ENCODE data around the gene NEU2. TPM values are rescaled to one million over a fixed set of nuclear protein-coding genes. Genes with fewer than 3 reads are reported as not detected.

Gene NEU2
- total and polyA plus RNA-seq, 2 of the 4 experiments (the other 2 are of a cell fraction), result not detected

DNA sequence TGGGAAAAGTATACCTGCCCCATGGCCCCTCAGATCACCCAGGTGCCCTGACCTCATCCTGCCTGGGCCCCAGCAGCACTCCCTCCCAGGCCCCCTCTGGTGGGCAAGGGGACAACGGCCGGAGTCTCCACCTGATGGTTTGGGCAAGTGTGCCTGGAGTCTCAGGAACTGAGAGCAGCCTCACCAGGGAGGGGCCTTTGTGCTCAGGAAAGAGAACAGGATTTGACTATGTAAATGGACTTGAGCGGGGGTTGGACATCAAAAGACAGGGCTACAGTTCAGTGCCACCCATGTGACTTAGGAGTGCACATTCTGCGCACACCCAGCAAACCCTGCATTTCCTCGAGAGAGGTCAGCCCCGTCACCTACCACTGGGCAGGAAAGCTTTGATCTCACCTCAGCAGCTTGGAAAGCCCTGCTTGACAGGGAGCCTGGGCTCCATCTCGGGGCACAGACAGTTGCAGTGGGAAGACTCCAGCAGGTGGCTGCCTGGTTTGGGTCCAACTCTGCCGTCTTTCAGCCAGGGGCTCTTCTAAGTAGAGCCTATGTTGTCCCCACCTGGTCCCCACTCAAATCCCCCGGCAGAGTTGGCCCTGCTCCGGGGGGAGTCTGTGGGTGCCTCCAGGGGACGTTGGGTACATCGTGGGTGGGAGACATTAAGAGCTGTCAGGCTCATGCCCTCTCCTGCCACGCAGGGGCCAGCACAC lies 30.9 kb downstream of the NEU2 start:
- in situ Hi-C loops (cut with MboI; ENCODE audit: low sequenced_read_pairs) (no loop called here), intact Hi-C loops (cut with micrococcal nuclease) (no loop called here), dilution Hi-C loops (cut with HindIII; ENCODE audit: low sequenced_read_pairs, unreplicated experiment) (no loop called here)
- Histone ChIP-seq H2BK5ac (ENCODE audit: low read depth, low read length, poor library complexity, severe bottlenecking) (no peak overlapping the region), H2BK15ac (ENCODE audit: low read depth, low read length) (no peak overlapping the region), H3K14ac (replicated peaks; ENCODE audit: low read depth, low read length) (no peak overlapping the region), H2AK9ac (replicated peaks; ENCODE audit: low read depth, low read length, poor library complexity) (no peak overlapping the region), H3K4me3 (ENCODE audit: insufficient read depth, low read depth, low read length) (no peak overlapping the region), H3K4me1 (ENCODE audit: control insufficient read depth, insufficient read depth, low read length) (peaks cover 4% of the 10 kb centered on the region; the same call in 1 of the 2 replicates), H4K5ac (ENCODE audit: low read depth, low read length) (no peak overlapping the region), H3K56ac (ENCODE audit: extremely low read depth, insufficient read depth, low read length) (no peak overlapping the region), H2AK5ac (ENCODE audit: low read depth, low read length) (no peak overlapping the region), H3K27ac (ENCODE audit: insufficient read depth, low read length) (no peak overlapping the region), H4K8ac (ENCODE audit: low read depth in 2 of 2, low read length in 2 of 2) (no peak overlapping the region), H2AFZ (replicated peaks; ENCODE audit: low read length, poor library complexity) (no peak overlapping the region), H3K27me3 (ENCODE audit: control insufficient read depth, insufficient read depth, low read length) (no peaks in the 10 kb centered on the region; the same call in 1 of the 2 replicates), H4K91ac (ENCODE audit: insufficient read depth, low read depth, low read length) (no peak overlapping the region), H4K20me1 (ENCODE audit: insufficient read depth, low read length) (no peaks in the 10 kb centered on the region), H3K4ac (ENCODE audit: low read depth, low read length) (no peak overlapping the region), H3K9me3 (ENCODE audit: control insufficient read depth, insufficient read depth, low read length) (no peaks in the 10 kb centered on the region), H2BK120ac (ENCODE audit: low read depth, low read length) (no peak overlapping the region), H3K9me1 (ENCODE audit: insufficient read depth, low read length) (no peaks in the 10 kb centered on the region), H3K9ac (ENCODE audit: low read depth, low read length) (no peak overlapping the region), H3K36me3 (ENCODE audit: control insufficient read depth, insufficient read depth, low read length) (no peaks in the 10 kb centered on the region), H3K4me2 (ENCODE audit: low read depth, low read length) (no peak overlapping the region), H3K23ac (ENCODE audit: low read depth, low read length) (no peak overlapping the region), H3K18ac (ENCODE audit: low read depth, low read length) (no peak overlapping the region), H3K79me1 (ENCODE audit: low read depth in 1 of 2, low read length in 2 of 2) (no peaks in the 10 kb centered on the region), H2BK20ac (ENCODE audit: low read depth, low read length) (no peak overlapping the region)
- no TSS peak for BruUV-seq (replicated peaks)
- ChIA-PET CTCF (interaction anchor here (0.6 kb wide), 1 partner anchor 41 kb away, joined by 3 read pairs; no protein-coding TSS in a partner anchor), POLR2A (ENCODE audit: unreplicated experiment) (no interaction called here)
- DNase-seq (no peak), ATAC-seq (ENCODE audit: low read depth) (no peak)
- TF ChIP-seq, protein P1, sequence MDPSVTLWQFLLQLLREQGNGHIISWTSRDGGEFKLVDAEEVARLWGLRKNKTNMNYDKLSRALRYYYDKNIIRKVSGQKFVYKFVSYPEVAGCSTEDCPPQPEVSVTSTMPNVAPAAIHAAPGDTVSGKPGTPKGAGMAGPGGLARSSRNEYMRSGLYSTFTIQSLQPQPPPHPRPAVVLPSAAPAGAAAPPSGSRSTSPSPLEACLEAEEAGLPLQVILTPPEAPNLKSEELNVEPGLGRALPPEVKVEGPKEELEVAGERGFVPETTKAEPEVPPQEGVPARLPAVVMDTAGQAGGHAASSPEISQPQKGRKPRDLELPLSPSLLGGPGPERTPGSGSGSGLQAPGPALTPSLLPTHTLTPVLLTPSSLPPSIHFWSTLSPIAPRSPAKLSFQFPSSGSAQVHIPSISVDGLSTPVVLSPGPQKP (IDR thresholded peaks at IDR 0.05; ENCODE audit: borderline replicate concordance, low read depth, low read length), result no peak
- no peak for TF ChIP-seq FOS (IDR thresholded peaks at IDR 0.05; ENCODE audit: low read depth, low read length)
- TF ChIP-seq CEBPB (IDR thresholded peaks at IDR 0.05; ENCODE audit: low read depth, low read length), result no peak
- TF ChIP-seq BHLHE40 (IDR thresholded peaks at IDR 0.05; ENCODE audit: low read depth, low read length), result no peak
- TF ChIP-seq RCOR1 (IDR thresholded peaks at IDR 0.05; ENCODE audit: insufficient replicate concordance, low read length), result no peak
- TF ChIP-seq CHD1 (IDR thresholded peaks at IDR 0.05; ENCODE audit: low read depth, low read length), result no peak
- TF ChIP-seq RFX5 (IDR thresholded peaks at IDR 0.05; ENCODE audit: low read depth, low read length), result no peak
- no peak for TF ChIP-seq POLR2A (IDR thresholded peaks at IDR 0.05; ENCODE audit: low read depth, low read length)
- TF ChIP-seq, protein P2, sequence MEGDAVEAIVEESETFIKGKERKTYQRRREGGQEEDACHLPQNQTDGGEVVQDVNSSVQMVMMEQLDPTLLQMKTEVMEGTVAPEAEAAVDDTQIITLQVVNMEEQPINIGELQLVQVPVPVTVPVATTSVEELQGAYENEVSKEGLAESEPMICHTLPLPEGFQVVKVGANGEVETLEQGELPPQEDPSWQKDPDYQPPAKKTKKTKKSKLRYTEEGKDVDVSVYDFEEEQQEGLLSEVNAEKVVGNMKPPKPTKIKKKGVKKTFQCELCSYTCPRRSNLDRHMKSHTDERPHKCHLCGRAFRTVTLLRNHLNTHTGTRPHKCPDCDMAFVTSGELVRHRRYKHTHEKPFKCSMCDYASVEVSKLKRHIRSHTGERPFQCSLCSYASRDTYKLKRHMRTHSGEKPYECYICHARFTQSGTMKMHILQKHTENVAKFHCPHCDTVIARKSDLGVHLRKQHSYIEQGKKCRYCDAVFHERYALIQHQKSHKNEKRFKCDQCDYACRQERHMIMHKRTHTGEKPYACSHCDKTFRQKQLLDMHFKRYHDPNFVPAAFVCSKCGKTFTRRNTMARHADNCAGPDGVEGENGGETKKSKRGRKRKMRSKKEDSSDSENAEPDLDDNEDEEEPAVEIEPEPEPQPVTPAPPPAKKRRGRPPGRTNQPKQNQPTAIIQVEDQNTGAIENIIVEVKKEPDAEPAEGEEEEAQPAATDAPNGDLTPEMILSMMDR (conservative IDR thresholded peaks at IDR 0.05; ENCODE audit: low read depth, low read length), result no peak
- no peak for TF ChIP-seq MXI1 (IDR thresholded peaks at IDR 0.05; ENCODE audit: borderline replicate concordance, low read depth, low read length)
- TF ChIP-seq MAZ (IDR thresholded peaks at IDR 0.05; ENCODE audit: borderline replicate concordance, low read depth, low read length), result no peak
- TF ChIP-seq RAD21 (IDR thresholded peaks at IDR 0.05; ENCODE audit: low read length), result no peak
- TF ChIP-seq MAFK (IDR thresholded peaks at IDR 0.05; ENCODE audit: low read depth, low read length), result no peak
- TF ChIP-seq, protein P3, sequence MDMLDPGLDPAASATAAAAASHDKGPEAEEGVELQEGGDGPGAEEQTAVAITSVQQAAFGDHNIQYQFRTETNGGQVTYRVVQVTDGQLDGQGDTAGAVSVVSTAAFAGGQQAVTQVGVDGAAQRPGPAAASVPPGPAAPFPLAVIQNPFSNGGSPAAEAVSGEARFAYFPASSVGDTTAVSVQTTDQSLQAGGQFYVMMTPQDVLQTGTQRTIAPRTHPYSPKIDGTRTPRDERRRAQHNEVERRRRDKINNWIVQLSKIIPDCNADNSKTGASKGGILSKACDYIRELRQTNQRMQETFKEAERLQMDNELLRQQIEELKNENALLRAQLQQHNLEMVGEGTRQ (IDR thresholded peaks at IDR 0.05; ENCODE audit: low read depth, low read length), result no peak
- TF ChIP-seq SMC3 (IDR thresholded peaks at IDR 0.05; ENCODE audit: low read depth, low read length), result no peak
- no peak for TF ChIP-seq NFE2L2 (IDR thresholded peaks at IDR 0.05; ENCODE audit: low read depth, low read length)
- WGBS, 2 experiments (ENCODE audit: extremely low coverage in 2 of 2, insufficient read length in 1 of 2), result 64% methylated on average over 4 of the region's 13 CpGs; no CpG with 5 or more reads in 1 of the 2 experiments

All from IMR-90 (cell line).